Measurements from ENCODE around the gene SKOR1.

SKOR1 gene

GRCh38 chr15:67816668-67817067, 8.6 kb upstream of the SKOR1 start:
- no peak for DNase-seq (ENCODE audit: low read depth in 1 of 2, low spot score in 1 of 2)

- no peak for DNase-seq (ENCODE audit: low read depth in 1 of 2, low spot score in 1 of 2)
These were observed 6.8 kb upstream of the SKOR1 start for GRCh38 chr15:67818464-67818863.

- no peak for DNase-seq (ENCODE audit: low read depth in 1 of 2, low spot score in 1 of 2)
These were observed 5.7 kb upstream of the SKOR1 start for GRCh38 chr15:67819636-67820035.

- DNase-seq (ENCODE audit: low read depth in 1 of 2, low spot score in 1 of 2), result no peak
These were observed 5.0 kb upstream of the SKOR1 start for GRCh38 chr15:67820122-67820991.

- no peak for DNase-seq (ENCODE audit: low read depth in 1 of 2, low spot score in 1 of 2)
These were observed 4.1 kb upstream of the SKOR1 start for GRCh38 chr15:67820992-67821783.

- no peak for DNase-seq (ENCODE audit: low read depth in 1 of 2, low spot score in 1 of 2)
These were observed 3.4 kb upstream of the SKOR1 start for GRCh38 chr15:67821784-67822440.

GRCh38 chr15:67822537-67823313, 2.6 kb upstream of the SKOR1 start:
- no peak for DNase-seq (ENCODE audit: low read depth in 1 of 2, low spot score in 1 of 2)

- no peak for DNase-seq (ENCODE audit: low read depth in 1 of 2, low spot score in 1 of 2)
These were observed 1.8 kb upstream of the SKOR1 start for GRCh38 chr15:67823314-67824196.

- no peak for DNase-seq (ENCODE audit: low read depth in 1 of 2, low spot score in 1 of 2)
These were observed 926 bp upstream of the SKOR1 start for GRCh38 chr15:67824197-67824968.

- no peak for DNase-seq (ENCODE audit: low read depth in 1 of 2, low spot score in 1 of 2)
These were observed 790 bp downstream of the SKOR1 start for GRCh38 chr15:67825881-67826716.

- DNase-seq (ENCODE audit: low read depth in 1 of 2, low spot score in 1 of 2), result no peak
These were observed 1.6 kb downstream of the SKOR1 start for GRCh38 chr15:67826717-67827561.

GRCh38 chr15:67827562-67828277, 2.4 kb downstream of the SKOR1 start:
- DNase-seq (ENCODE audit: low read depth in 1 of 2, low spot score in 1 of 2), result no peak

GRCh38 chr15:67828278-67828968, 3.1 kb downstream of the SKOR1 start:
- no peak for DNase-seq (ENCODE audit: low read depth in 1 of 2, low spot score in 1 of 2)

- no peak for DNase-seq (ENCODE audit: low read depth in 1 of 2, low spot score in 1 of 2)
These were observed 3.8 kb downstream of the SKOR1 start for GRCh38 chr15:67828969-67829646.

- no peak for DNase-seq (ENCODE audit: low read depth in 1 of 2, low spot score in 1 of 2)
These were observed 4.6 kb downstream of the SKOR1 start for GRCh38 chr15:67829647-67830504.
